ENCODE data around the gene VPS37B.
"Not testable (repeated sequence)": the region's sequence is repeated elsewhere in the genome, so short reads cannot be mapped to it uniquely, and the experiment has no call there.

Gene VPS37B

DNA sequence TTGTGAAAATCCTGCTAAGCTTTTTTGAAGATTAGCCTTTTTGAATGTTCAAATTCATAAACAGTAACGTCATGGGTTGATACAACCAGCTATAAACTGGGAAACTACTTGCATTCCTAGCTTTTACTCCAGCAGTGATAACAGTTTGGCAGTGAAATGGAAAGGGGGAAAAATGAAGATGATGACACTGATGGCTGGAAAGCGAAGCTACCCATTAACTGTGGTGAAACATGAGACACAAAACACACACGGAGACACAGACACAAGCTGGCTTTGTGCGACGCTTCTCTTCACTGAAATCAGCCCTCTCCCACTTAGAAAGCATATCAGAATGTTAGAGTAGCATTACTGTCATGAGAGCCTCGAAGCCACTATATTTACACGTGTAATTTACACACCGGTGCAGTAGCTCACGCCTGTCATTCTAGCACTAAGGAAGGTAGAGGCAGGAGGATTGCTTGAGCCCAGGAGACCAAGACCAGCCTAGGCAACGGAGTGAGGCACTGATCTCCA lies 15.7 kb downstream of the VPS37B start:
- DNase-seq (ENCODE audit: extremely low read depth, low read depth), result no peak
- TF ChIP-seq, protein P1, sequence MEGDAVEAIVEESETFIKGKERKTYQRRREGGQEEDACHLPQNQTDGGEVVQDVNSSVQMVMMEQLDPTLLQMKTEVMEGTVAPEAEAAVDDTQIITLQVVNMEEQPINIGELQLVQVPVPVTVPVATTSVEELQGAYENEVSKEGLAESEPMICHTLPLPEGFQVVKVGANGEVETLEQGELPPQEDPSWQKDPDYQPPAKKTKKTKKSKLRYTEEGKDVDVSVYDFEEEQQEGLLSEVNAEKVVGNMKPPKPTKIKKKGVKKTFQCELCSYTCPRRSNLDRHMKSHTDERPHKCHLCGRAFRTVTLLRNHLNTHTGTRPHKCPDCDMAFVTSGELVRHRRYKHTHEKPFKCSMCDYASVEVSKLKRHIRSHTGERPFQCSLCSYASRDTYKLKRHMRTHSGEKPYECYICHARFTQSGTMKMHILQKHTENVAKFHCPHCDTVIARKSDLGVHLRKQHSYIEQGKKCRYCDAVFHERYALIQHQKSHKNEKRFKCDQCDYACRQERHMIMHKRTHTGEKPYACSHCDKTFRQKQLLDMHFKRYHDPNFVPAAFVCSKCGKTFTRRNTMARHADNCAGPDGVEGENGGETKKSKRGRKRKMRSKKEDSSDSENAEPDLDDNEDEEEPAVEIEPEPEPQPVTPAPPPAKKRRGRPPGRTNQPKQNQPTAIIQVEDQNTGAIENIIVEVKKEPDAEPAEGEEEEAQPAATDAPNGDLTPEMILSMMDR (IDR thresholded peaks at IDR 0.05; ENCODE audit: low read depth, low read length), result no peak

DNA sequence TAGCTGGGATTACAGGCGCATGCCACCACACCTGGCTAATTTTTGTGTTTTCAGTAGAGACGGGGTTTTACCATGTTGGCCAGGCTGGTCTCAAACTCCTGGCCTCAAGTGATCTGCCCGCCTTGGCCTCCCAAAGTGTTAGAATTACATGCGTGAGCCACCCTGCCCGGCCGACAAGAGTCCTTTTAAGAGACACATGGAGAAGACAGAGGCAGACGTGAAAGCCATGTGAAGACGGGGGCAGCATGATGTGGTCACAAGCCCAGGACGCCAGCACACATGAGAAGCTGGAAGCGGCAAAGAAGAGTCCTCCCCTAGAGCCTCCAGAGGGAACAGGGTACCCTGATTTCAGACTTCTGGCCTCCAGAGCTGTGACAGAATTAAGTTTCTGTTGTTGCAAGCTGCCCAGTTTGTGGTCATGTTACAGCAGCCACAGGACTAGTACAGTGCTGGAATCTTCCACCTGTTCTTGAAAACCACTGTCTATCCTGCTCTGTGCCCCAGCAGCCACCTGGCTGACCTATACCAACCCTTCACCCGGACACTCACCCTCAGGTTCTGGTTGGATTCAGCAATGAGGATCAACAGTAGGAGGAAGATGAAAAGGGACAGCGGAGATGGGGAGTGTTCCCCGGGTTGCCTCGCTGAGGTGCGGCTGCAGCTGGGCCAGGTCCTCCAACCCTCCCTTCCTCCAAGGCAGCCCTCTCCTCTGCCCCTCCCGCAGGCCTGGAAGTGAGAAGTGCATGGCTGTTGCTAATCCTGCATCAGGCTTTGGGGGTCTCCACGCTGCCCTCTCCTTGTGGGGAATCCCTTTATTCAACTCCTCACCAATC lies 16.9 kb downstream of the VPS37B start:
- TF ChIP-seq, protein P1 (IDR thresholded peaks at IDR 0.05; ENCODE audit: low read depth, low read length), result no peak
- DNase-seq (ENCODE audit: extremely low read depth, low read depth), result no peak

DNA sequence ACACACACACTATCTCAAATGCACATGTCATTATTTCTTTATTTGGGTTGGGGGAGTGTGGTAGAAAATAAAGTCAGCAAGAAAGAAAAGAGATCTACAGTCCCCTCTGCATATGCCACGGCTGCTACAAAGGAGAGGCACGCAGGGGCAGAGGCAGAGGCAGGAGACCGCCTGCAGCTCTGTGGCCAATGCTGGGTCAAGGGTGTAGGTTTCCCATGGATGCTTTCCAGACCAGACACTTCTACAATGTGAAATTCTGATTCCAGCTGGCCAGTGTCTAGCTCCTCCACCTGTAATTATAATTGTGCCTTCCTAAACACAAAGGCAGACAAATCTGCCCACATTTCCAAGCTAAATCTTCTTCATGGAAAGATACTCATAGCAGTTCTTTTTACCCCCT lies 19.2 kb downstream of the VPS37B start:
- TF ChIP-seq, protein P1 (IDR thresholded peaks at IDR 0.05; ENCODE audit: low read depth, low read length), result no peak
- no peak for DNase-seq (ENCODE audit: extremely low read depth, low read depth)

DNA sequence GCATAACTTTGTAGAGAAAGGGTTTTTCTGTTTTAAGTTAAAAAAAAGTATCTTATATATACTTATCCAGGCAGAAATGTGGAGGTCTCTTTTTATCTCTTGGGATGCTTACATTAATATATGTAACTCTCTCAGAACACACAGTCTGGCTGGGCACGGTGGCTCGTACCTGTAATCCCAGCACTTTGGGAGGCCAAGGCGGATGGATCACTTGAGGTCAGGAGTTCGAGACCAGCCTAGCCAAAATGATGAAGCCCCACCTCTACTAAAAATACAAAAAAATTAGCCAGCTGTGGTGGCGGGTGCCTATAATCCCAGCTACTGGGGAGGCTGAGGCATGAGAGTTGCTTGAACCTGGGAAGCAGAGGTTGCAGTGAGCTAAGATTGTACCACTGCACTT lies 19.6 kb downstream of the VPS37B start:
- DNase-seq (ENCODE audit: extremely low read depth, low read depth), result not testable (repeated sequence)

DNA sequence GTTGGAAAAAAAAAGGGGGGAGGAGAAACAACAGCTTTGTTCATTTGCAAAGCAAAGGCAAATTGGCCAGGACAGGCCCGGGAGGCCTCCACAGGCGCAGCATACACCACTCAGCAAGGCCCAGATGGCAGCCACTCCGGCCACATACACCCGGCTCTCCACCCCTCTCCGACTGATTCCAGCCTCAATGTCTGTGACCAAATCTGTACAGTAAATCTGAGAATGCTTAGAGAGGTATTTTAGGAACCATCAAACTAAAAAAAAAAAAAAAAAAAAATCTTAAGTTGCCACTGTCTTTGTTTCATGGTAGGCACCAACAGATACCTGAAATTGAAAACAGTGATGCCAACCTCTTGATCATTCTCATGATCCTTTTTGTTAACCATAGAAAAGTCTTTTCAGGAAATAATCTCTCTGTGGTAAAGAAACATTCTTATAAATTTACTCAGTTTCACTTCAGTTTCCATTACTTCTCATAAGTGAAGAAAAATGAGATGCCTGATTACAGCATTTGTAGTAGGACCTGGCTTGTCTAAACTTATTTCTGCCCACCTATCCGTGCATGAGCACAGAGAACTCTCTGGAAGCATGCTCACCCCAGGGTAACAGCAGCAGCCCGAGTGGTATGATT lies 20.2 kb downstream of the VPS37B start:
- no peak for DNase-seq (ENCODE audit: extremely low read depth, low read depth)

DNA sequence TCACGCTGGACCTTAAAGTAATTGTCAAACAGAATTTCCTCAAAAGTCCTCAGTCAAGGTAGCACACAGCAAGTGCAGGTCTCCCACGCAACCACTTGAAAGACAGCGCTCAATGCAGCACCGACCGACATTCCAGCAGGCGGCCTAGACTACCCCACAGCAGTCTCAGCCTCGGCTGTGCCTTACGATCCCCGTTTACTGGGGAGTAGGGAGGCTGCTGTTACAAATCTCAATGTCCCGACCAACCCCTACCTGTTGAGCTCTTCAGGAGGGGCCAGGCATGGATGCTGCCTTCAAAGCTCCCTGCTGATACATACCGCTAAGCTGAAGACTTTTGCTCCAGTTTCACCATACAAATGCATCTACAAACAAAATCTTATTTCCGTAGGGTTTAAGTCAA lies 21.8 kb downstream of the VPS37B start:
- DNase-seq (ENCODE audit: extremely low read depth, low read depth), result no peak

More for the DNA sequence above, 20.2 kb downstream of the VPS37B start:
- TF ChIP-seq, protein P1 (IDR thresholded peaks at IDR 0.05; ENCODE audit: low read depth, low read length), result no peak

DNA sequence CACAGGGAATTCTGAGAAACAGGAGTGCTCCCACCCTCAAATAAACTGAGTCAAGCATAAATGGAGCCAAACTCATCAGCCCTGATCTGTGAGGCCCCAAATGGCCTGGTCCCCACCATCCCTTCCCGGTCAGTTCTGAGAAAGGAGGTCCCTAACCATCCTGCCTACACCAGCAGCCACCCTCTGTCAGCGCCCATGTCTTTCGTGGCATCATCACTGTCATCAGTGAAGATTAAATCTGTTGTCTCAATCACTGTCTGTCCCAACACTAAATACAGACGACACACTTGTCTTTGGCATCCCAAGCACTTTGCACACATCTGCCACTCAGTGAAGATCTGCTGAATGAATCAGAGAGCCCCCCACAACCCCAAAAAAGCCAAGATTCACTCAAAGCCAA lies 22.4 kb downstream of the VPS37B start:
- no peak for DNase-seq (ENCODE audit: extremely low read depth, low read depth)
- TF ChIP-seq, protein P1 (IDR thresholded peaks at IDR 0.05; ENCODE audit: low read depth, low read length), result no peak

More for the DNA sequence above, 21.8 kb downstream of the VPS37B start:
- TF ChIP-seq, protein P1 (IDR thresholded peaks at IDR 0.05; ENCODE audit: low read depth, low read length), result no peak

All from AG09319 (cell line).